IMR-90 (cell line): ENCODE results near the gene ACTN1. TPM values are rescaled to one million over a fixed set of nuclear protein-coding genes. Genes with fewer than 3 reads are reported as not detected.

Source experiments
- ATAC-seq: fragments of 200-7000 bp; cut with Tn5 transposase; 2 replicates; pipeline ENCODE4 v1.9.1; 2020; ENCODE audit warnings: low read depth, mild to moderate bottlenecking, moderate library complexity
- BruUV-seq: library from RNA; stranded (reverse); fragments of 400-500 nt; replicated peaks from 2 replicates; lab custom pipeline; 2021; lab: Mats Ljungman, UMichigan
- CTCF ChIA-PET: fragments of 300-600 bp; formaldehyde crosslinking; extraction: SDS; loops from one replicate; lab custom pipeline; 2021; ENCODE audit warnings: antibody characterized with exemption; lab: Yijun Ruan, JAX
- POLR2A ChIA-PET: fragments of 300-600 bp; sonication (Branson Sonifier 250); formaldehyde crosslinking; loops from one replicate; lab custom pipeline; 2022; ENCODE audit warnings: antibody characterized with exemption; ENCODE audit not compliant: unreplicated experiment; lab: Charles Lee
- DNase-seq: peaks from one replicate; pipeline ENCODE4 v3.0.0; 2013
- H2AFZ ChIP-seq: replicated peaks from 2 replicates; pipeline ENCODE3; 2013; ENCODE audit warnings: low read length, mild to moderate bottlenecking; ENCODE audit not compliant: poor library complexity
- H2AK5ac ChIP-seq: 2 replicates; pipeline ENCODE4 v1.6.1; 2013; ENCODE audit warnings: low read depth, low read length, inconsistent platforms
- H2AK9ac ChIP-seq: replicated peaks from 2 replicates; pipeline ENCODE3; 2013; ENCODE audit warnings: mild to moderate bottlenecking, low read depth, low read length, moderate library complexity; ENCODE audit not compliant: poor library complexity
- H2BK120ac ChIP-seq: 2 replicates; pipeline ENCODE4 v1.6.1; 2013; ENCODE audit warnings: low read depth, low read length, inconsistent platforms
- H2BK15ac ChIP-seq: 3 replicates; pipeline ENCODE4 v1.6.1; 2013; ENCODE audit warnings: low read depth, low read length, inconsistent platforms
- H2BK20ac ChIP-seq: 2 replicates; pipeline ENCODE4 v1.6.1; 2013; ENCODE audit warnings: low read depth, mild to moderate bottlenecking, inconsistent platforms, low read length, moderate library complexity
- H2BK5ac ChIP-seq: 2 replicates; pipeline ENCODE4 v1.6.1; 2013; ENCODE audit warnings: mild to moderate bottlenecking, low read depth, low read length, inconsistent platforms; ENCODE audit not compliant: poor library complexity, severe bottlenecking
- H3K14ac ChIP-seq: replicated peaks from 2 replicates; pipeline ENCODE4 v1.6.1; 2013; ENCODE audit warnings: low read depth, low read length, inconsistent platforms
- H3K18ac ChIP-seq: 2 replicates; pipeline ENCODE4 v1.6.1; 2013; ENCODE audit warnings: low read depth, low read length, control low read depth
- H3K23ac ChIP-seq: 2 replicates; pipeline ENCODE4 v1.6.1; 2013; ENCODE audit warnings: low read depth, low read length, inconsistent platforms
- H3K27ac ChIP-seq: 2 replicates; pipeline ENCODE4 v1.5.1; 2013; ENCODE audit warnings: mild to moderate bottlenecking, control low read depth, low read length; ENCODE audit not compliant: insufficient read depth
- H3K27me3 ChIP-seq: 2 replicates; pipeline ENCODE4 v1.6.1; 2013; ENCODE audit warnings: low read length; ENCODE audit not compliant: control insufficient read depth, insufficient read depth
- H3K36me3 ChIP-seq: 2 replicates; pipeline ENCODE4 v1.6.1; 2013; ENCODE audit warnings: low read length, mixed read lengths; ENCODE audit not compliant: control insufficient read depth, insufficient read depth
- H3K4ac ChIP-seq: 2 replicates; pipeline ENCODE4 v1.6.1; 2013; ENCODE audit warnings: low read depth, low read length, inconsistent platforms
- H3K4me1 ChIP-seq: 2 replicates; pipeline ENCODE4 v1.6.1; 2013; ENCODE audit warnings: low read length, mixed read lengths; ENCODE audit not compliant: control insufficient read depth, insufficient read depth
- H3K4me2 ChIP-seq: 2 replicates; pipeline ENCODE4 v1.6.1; 2013; ENCODE audit warnings: low read depth, mild to moderate bottlenecking, control low read depth, low read length, moderate library complexity
- H3K4me3 ChIP-seq: 2 replicates; pipeline ENCODE4 v1.5.1; 2013; ENCODE audit warnings: low read depth, mild to moderate bottlenecking, control low read depth, low read length, moderate library complexity; ENCODE audit not compliant: insufficient read depth
- H3K56ac ChIP-seq: 2 replicates; pipeline ENCODE4 v1.6.1; 2013; ENCODE audit warnings: low read length, inconsistent platforms; ENCODE audit not compliant: insufficient read depth; ENCODE audit errors: extremely low read depth
- H3K79me1 ChIP-seq, 2 experiments: 2 replicates each; pipeline ENCODE4 v1.6.1; 2013; ENCODE audit warnings: low read length in 2 of 2, inconsistent platforms in 1 of 2, low read depth in 1 of 2
- H3K9ac ChIP-seq: 2 replicates; pipeline ENCODE4 v1.6.1; 2013; ENCODE audit warnings: low read depth, low read length, control low read depth
- H3K9me1 ChIP-seq: 2 replicates; pipeline ENCODE4 v1.6.1; 2013; ENCODE audit warnings: low read length, inconsistent platforms; ENCODE audit not compliant: insufficient read depth
- H3K9me3 ChIP-seq: 2 replicates; pipeline ENCODE4 v1.6.1; 2013; ENCODE audit warnings: low read length; ENCODE audit not compliant: control insufficient read depth, insufficient read depth
- H4K20me1 ChIP-seq: 2 replicates; pipeline ENCODE4 v1.6.1; 2013; ENCODE audit warnings: low read length, inconsistent platforms; ENCODE audit not compliant: insufficient read depth
- H4K5ac ChIP-seq: 2 replicates; pipeline ENCODE4 v1.6.1; 2013; ENCODE audit warnings: mild to moderate bottlenecking, low read depth, low read length, control low read depth
- H4K8ac ChIP-seq, 2 experiments: 2 replicates each; pipeline ENCODE4 v1.6.1; 2013; ENCODE audit warnings: low read depth in 2 of 2, low read length in 2 of 2, control low read depth in 1 of 2, inconsistent platforms in 1 of 2
- H4K91ac ChIP-seq: 2 replicates; pipeline ENCODE4 v1.6.1; 2013; ENCODE audit warnings: low read depth, low read length, inconsistent platforms; ENCODE audit not compliant: insufficient read depth
- BHLHE40 ChIP-seq: fragments of 150-350 bp; IDR thresholded peaks from 2 replicates; pipeline ENCODE4 v1.6.1; 2016; ENCODE audit warnings: mild to moderate bottlenecking, low read depth, low read length
- CHD1 ChIP-seq: IDR thresholded peaks from 2 replicates; pipeline ENCODE4 v1.6.1; 2012; ENCODE audit warnings: low read depth, low read length, improper control_type of control experiment
- FOS ChIP-seq: fragments of 150-350 bp; IDR thresholded peaks from 2 replicates; pipeline ENCODE4 v1.6.1; 2016; ENCODE audit warnings: low read depth, low read length
- MAFK ChIP-seq: IDR thresholded peaks from 2 replicates; pipeline ENCODE4 v1.6.1; 2012; ENCODE audit warnings: low read depth, low read length, improper control_type of control experiment
- MAZ ChIP-seq: IDR thresholded peaks from 2 replicates; pipeline ENCODE4 v1.6.1; 2012; ENCODE audit warnings: low read depth, mild to moderate bottlenecking, low read length, improper control_type of control experiment, moderate library complexity, borderline replicate concordance
- POLR2A ChIP-seq: IDR thresholded peaks from 2 replicates; pipeline ENCODE4 v1.6.1; 2012; ENCODE audit warnings: mild to moderate bottlenecking, low read depth, low read length
- RAD21 ChIP-seq: IDR thresholded peaks from 2 replicates; pipeline ENCODE4 v1.6.1; 2012; ENCODE audit warnings: low read length, improper control_type of control experiment
- RCOR1 ChIP-seq: IDR thresholded peaks from 2 replicates; pipeline ENCODE4 v1.6.1; 2012; ENCODE audit warnings: mild to moderate bottlenecking, low read length, improper control_type of control experiment; ENCODE audit not compliant: insufficient replicate concordance
- RFX5 ChIP-seq: IDR thresholded peaks from 2 replicates; pipeline ENCODE4 v1.8.0; 2012; ENCODE audit warnings: low read depth, mild to moderate bottlenecking, low read length, moderate library complexity
- SMC3 ChIP-seq: fragments of 150-350 bp; IDR thresholded peaks from 2 replicates; pipeline ENCODE4 v1.6.1; 2016; ENCODE audit warnings: low read depth, mild to moderate bottlenecking, antibody characterized with exemption, low read length, moderate library complexity
- WGBS, 2 experiments: methylation state at CpG; one replicate each; pipeline versions ENCODE4 v1.1.5 to v1.1.7; 2013; ENCODE audit warnings: missing lambda C conversion rate in 2 of 2; ENCODE audit not compliant: insufficient read length in 1 of 2; ENCODE audit errors: extremely low coverage in 2 of 2; 5-methylcytosine and 5-hydroxymethylcytosine counted together
- dilution Hi-C: fragments of 300-500 bp; cut with HindIII; formaldehyde crosslinking; loops from one replicate; pipeline ENCODE4 v1.14.3; 2018; ENCODE audit warnings: low sequenced_read_pairs; ENCODE audit not compliant: unreplicated experiment
- in situ Hi-C: fragments of 300-500 bp; cut with MboI; formaldehyde crosslinking; loops from 3 replicates; pipeline ENCODE4 v1.14.3; 2019; ENCODE audit warnings: low sequenced_read_pairs, inconsistent platforms, mixed read lengths
- intact Hi-C: fragments of 100-400 bp; cut with micrococcal nuclease; formaldehyde crosslinking; loops from 2 replicates; pipeline ENCODE4 v1.10.0; 2022
- polyA plus RNA-seq, 3 experiments: library from polyadenylated mRNA; depleted of rRNA; stranded (reverse); fragments of >200 nt; gene quantifications; 2 replicates each; pipeline ENCODE4 v1.2.3, GENCODE V29; 2012; ENCODE audit warnings: low replicate concordance in 1 of 3
- total RNA-seq: library from RNA; depleted of rRNA; stranded (reverse); fragments of >200 nt; gene quantifications from 2 replicates; pipeline ENCODE4 v1.2.3, GENCODE V29; 2012
- TF ChIP-seq, protein P1 (sequence below): fragments of 150-350 bp; IDR thresholded peaks from 2 replicates; pipeline ENCODE4 v1.6.1; 2016; ENCODE audit warnings: low read depth, mild to moderate bottlenecking, low read length, moderate library complexity, borderline replicate concordance

The ACTN1 gene
- total and polyA plus RNA-seq, 2 of the 4 experiments (the other 2 are of a cell fraction): 684 to 766 TPM

DNA sequence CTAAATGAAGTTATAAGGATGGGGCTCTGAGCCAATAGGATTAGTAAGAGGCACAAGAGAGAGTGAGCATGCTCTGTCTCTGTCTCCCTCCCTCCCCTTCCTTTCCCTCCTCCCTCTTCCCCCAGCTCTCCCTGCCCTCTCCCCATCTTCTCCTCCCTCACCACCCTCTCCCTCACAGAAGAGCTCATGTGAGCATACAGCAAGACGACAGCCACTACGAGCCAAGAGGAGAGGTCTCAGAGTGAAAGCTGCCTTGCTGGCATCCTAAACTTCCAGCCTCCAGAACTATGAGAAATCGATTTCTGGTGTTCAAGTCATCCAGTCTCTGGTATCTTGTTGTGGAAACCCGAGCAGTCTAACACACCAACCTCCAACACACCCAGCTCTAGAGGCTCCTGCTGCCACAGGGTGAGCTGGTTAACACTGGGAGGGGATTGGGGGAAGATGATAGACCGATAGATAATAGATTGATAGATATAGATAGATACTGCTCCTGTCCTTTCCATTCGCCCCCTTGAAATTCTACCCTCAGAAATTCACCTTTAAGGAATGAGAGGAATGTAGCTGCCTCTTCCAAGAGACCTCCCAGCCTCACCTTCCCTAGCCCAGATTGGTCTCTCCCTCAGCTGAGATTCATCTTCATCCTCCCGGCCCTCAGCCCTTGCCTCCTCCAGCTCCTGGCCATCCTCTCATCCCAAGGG, 25.8 kb upstream of the ACTN1 start:
- peak overlapping the region; percentile 50 for H3K4me2 ChIP-seq
- H3K4me3 ChIP-seq: no peak overlapping the region
- H4K5ac ChIP-seq: peak overlapping the region; percentile 80
- in situ Hi-C loops: no loop called here
- no peaks in the 10 kb centered on the region for H3K27me3 ChIP-seq
- peaks cover 20% of the 10 kb centered on the region for H3K4me1 ChIP-seq
- peak overlapping the region in 1 of 2 experiments; percentile 73; a peak in 2 of 4 replicates for H4K8ac ChIP-seq
- peak overlapping the region; percentile 14; the same call in 1 of the 2 replicates for H3K9ac ChIP-seq
- CTCF ChIA-PET: no interaction called here
- H2AK9ac ChIP-seq: peak overlapping the region; percentile 21
- H4K20me1 ChIP-seq: no peaks in the 10 kb centered on the region
- peak; percentile 43 for DNase-seq
- BruUV-seq: no TSS peak
- peak overlapping the region; percentile 18 for H2BK5ac ChIP-seq
- peak overlapping the region; percentile 29; the same call in 2 of the 3 replicates for H2BK15ac ChIP-seq
- no peak overlapping the region for H3K27ac ChIP-seq
- peak overlapping the region; percentile 58 for H2BK20ac ChIP-seq
- 60% methylated on average over 1 of the region's 7 CpGs; no CpG with 5 or more reads in 1 of the 2 experiments for WGBS, 2 experiments
- peak overlapping the region; percentile 82; the same call in 1 of the 2 replicates for H2BK120ac ChIP-seq
- peak overlapping the region; percentile 68 for H3K4ac ChIP-seq
- H3K18ac ChIP-seq: peak overlapping the region; percentile 81
- POLR2A ChIA-PET: interaction anchor here (0.6 kb wide), 2 partner anchors 44 to 138 kb away, joined by 3 to 6 read pairs; no protein-coding TSS in a partner anchor
- peak; percentile 67 for ATAC-seq
- dilution Hi-C loops: no loop called here
- peak overlapping the region; percentile 63; the same call in 1 of the 2 replicates for H3K23ac ChIP-seq
- peak overlapping the region; percentile 51 for H4K91ac ChIP-seq
- H3K9me3 ChIP-seq: no peaks in the 10 kb centered on the region
- H3K9me1 ChIP-seq: peaks cover 19% of the 10 kb centered on the region
- no peaks in the 10 kb centered on the region for H3K36me3 ChIP-seq
- H3K14ac ChIP-seq: peak overlapping the region; percentile 67; the same call in 1 of the 2 replicates
- H2AFZ ChIP-seq: peak overlapping the region; percentile 85
- TF ChIP-seq SMC3: no peak
- no peak for TF ChIP-seq BHLHE40
- TF ChIP-seq RCOR1: no peak
- TF ChIP-seq FOS: no peak
- no peak for TF ChIP-seq MAFK
- TF ChIP-seq MAZ: no peak
- TF ChIP-seq, protein P1, sequence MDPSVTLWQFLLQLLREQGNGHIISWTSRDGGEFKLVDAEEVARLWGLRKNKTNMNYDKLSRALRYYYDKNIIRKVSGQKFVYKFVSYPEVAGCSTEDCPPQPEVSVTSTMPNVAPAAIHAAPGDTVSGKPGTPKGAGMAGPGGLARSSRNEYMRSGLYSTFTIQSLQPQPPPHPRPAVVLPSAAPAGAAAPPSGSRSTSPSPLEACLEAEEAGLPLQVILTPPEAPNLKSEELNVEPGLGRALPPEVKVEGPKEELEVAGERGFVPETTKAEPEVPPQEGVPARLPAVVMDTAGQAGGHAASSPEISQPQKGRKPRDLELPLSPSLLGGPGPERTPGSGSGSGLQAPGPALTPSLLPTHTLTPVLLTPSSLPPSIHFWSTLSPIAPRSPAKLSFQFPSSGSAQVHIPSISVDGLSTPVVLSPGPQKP: no peak
- no peak for TF ChIP-seq POLR2A
- TF ChIP-seq RFX5: no peak
- TF ChIP-seq RAD21: no peak
- TF ChIP-seq CHD1: no peak
- peak overlapping the region; percentile 89 for H2AK5ac ChIP-seq
- H3K56ac ChIP-seq: no peak overlapping the region
- H3K79me1 ChIP-seq: peaks cover 0 to 14% of the 10 kb centered on the region in 2 experiments; a peak in 2 of 4 replicates
- intact Hi-C loops: no loop called here
